Karpas-422 (cell line): ENCODE measurements around the gene CD36. TPM values are rescaled to one million over a fixed set of nuclear protein-coding genes. Genes with fewer than 3 reads are reported as not detected.

Experiments
- DNase-seq: peaks from one replicate; pipeline ENCODE4 v3.0.0-alpha.2; 2015
- H2AFZ ChIP-seq: fragments of 200-600 bp; sonication (generic); 2 replicates; pipeline ENCODE4 v1.6.1; 2014; ENCODE audit warnings: antibody characterized with exemption, low read length, mixed read lengths
- H3K27ac ChIP-seq: fragments of 200-600 bp; sonication (generic); 2 replicates; pipeline ENCODE4 v1.5.1; 2014; ENCODE audit warnings: mild to moderate bottlenecking, low read length, moderate library complexity
- H3K27me3 ChIP-seq: fragments of 200-600 bp; sonication (generic); 2 replicates; pipeline ENCODE4 v1.6.1; 2014; ENCODE audit warnings: low read length, mixed read lengths
- H3K36me3 ChIP-seq: fragments of 200-600 bp; sonication (generic); 2 replicates; pipeline ENCODE4 v1.6.1; 2014; ENCODE audit warnings: low read length, mixed read lengths; ENCODE audit not compliant: insufficient read depth
- H3K4me1 ChIP-seq: fragments of 200-600 bp; sonication (generic); 2 replicates; pipeline ENCODE4 v1.6.1; 2014; ENCODE audit warnings: mild to moderate bottlenecking, low read length, mixed read lengths
- H3K4me2 ChIP-seq: fragments of 200-600 bp; sonication (generic); 2 replicates; pipeline ENCODE4 v1.6.1; 2014; ENCODE audit warnings: low read length, low read depth, mild to moderate bottlenecking; ENCODE audit not compliant: poor library complexity, severe bottlenecking
- H3K4me3 ChIP-seq: fragments of 200-600 bp; sonication (generic); 2 replicates; pipeline ENCODE4 v1.5.1; 2014; ENCODE audit warnings: mild to moderate bottlenecking, antibody characterized with exemption, low read length, mixed read lengths
- H3K79me2 ChIP-seq: fragments of 200-600 bp; sonication (generic); 2 replicates; pipeline ENCODE4 v1.6.1; 2014; ENCODE audit warnings: mild to moderate bottlenecking, low read length, mixed read lengths
- H3K9ac ChIP-seq: fragments of 200-600 bp; sonication (generic); 2 replicates; pipeline ENCODE4 v1.6.0; 2014; ENCODE audit warnings: low read length
- H3K9me2 ChIP-seq: fragments of 200-600 bp; sonication (generic), shearing (Covaris generic); replicated peaks from 2 replicates; pipeline ENCODE4 v1.6.0; 2014; ENCODE audit warnings: mild to moderate bottlenecking, low read length, moderate library complexity; ENCODE audit not compliant: insufficient read depth
- H3K9me3 ChIP-seq: fragments of 300-700, 200-600 bp; sonication (generic); 2 replicates; pipeline ENCODE4 v1.6.1; 2014; ENCODE audit warnings: low read length, mixed read lengths
- H4K20me1 ChIP-seq: fragments of 200-600 bp; sonication (generic); 2 replicates; pipeline ENCODE4 v1.6.1; 2014; ENCODE audit warnings: mild to moderate bottlenecking, antibody characterized with exemption, low read length, low read depth; ENCODE audit not compliant: insufficient read depth
- total RNA-seq: library from RNA; depleted of rRNA; stranded (reverse); fragments of >200 nt; shearing (Covaris generic); gene quantifications from 2 replicates; pipeline ENCODE4 v1.2.3, GENCODE V29; 2014; ENCODE audit warnings: low replicate concordance

CD36 gene
- total RNA-seq, 1 experiment from 2014 or later, result not detected

DNA sequence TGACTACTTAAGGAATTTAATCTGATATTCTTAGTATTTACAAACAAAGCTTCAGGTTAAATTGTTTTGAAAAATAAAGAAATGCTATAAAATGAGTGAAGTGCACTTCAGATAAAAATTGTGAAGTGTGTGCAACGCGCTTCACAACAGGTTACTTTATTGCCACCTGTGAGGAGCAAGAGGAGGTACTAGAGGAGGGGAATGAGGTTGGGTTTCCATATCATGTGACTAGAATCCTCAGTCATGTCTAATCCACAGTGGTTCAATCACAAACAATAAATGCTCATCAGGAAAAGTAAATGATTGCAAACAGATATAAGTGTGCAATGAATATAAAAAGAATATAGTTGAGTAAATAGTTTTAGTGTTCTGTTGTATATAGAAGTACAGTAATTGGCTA, 34.5 kb upstream of the CD36 start:
- Histone ChIP-seq H3K4me2 (no peak overlapping the region), H4K20me1 (no peaks in the 10 kb centered on the region), H3K27me3 (no peaks in the 10 kb centered on the region), H2AFZ (no peak overlapping the region), H3K9ac (no peak overlapping the region), H3K79me2 (no peaks in the 10 kb centered on the region), H3K36me3 (no peaks in the 10 kb centered on the region), H3K27ac (no peak overlapping the region), H3K9me3 (peaks cover 17% of the 10 kb centered on the region; the same call in 1 of the 2 replicates), H3K9me2 (no peaks in the 10 kb centered on the region), H3K4me3 (no peak overlapping the region), H3K4me1 (no peaks in the 10 kb centered on the region)
- no peak for DNase-seq

DNA sequence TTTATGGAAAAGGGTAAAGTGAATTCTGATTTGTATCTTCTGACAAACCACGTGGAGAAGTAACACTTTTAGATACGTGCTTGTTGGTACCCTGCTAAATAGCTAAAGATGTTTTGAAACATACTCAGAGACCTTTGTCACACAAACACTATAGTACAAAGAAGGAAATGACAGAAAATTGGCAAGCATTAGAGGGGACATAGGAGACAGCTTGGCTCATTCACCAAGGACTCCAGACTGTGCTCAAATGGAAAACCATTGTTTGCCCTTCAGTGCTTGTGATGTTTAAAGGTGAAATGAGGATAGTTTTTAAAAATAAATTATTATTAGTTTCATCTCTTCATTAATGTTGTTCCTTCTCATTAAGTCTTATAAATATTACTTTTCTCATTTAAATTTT, 34.0 kb upstream of the CD36 start:
- no peak overlapping the region for H3K9ac ChIP-seq
- H3K4me1 ChIP-seq, result no peaks in the 10 kb centered on the region
- H3K36me3 ChIP-seq, result no peaks in the 10 kb centered on the region
- H3K4me3 ChIP-seq, result no peak overlapping the region
- no peaks in the 10 kb centered on the region for H3K27me3 ChIP-seq
- H3K4me2 ChIP-seq, result no peak overlapping the region
- no peak overlapping the region for H2AFZ ChIP-seq
- no peak overlapping the region for H3K27ac ChIP-seq
- no peaks in the 10 kb centered on the region for H4K20me1 ChIP-seq
- peaks cover 18% of the 10 kb centered on the region for H3K9me3 ChIP-seq
- DNase-seq, result no peak
- H3K79me2 ChIP-seq, result no peaks in the 10 kb centered on the region
- no peaks in the 10 kb centered on the region for H3K9me2 ChIP-seq

DNA sequence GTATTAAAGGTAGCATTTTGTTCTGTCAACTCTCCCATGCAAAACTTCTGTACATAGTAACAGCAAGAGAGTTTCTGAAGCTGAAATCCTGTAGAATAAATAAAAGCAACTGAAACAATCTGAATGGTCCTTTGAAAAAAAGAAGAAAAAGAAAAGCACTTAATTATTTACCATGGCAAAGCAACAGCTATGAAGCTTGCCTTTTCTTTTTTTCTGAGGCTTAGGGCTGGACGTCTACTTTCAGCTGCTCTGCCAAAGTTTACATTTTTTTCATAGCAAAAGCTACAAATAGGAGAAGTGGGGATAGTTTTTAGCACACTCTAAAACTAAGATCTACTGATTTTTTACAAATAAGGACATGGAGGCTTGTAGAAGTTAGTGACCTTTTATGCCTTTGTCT, 31.3 kb upstream of the CD36 start:
- no peak overlapping the region for H2AFZ ChIP-seq
- no peak for DNase-seq
- no peaks in the 10 kb centered on the region for H3K4me1 ChIP-seq
- H3K4me3 ChIP-seq, result no peak overlapping the region
- no peak overlapping the region for H3K4me2 ChIP-seq
- H3K27ac ChIP-seq, result no peak overlapping the region
- no peak overlapping the region for H3K9ac ChIP-seq
- no peaks in the 10 kb centered on the region for H4K20me1 ChIP-seq
- no peaks in the 10 kb centered on the region for H3K27me3 ChIP-seq
- no peaks in the 10 kb centered on the region for H3K36me3 ChIP-seq
- no peaks in the 10 kb centered on the region for H3K79me2 ChIP-seq
- no peaks in the 10 kb centered on the region for H3K9me2 ChIP-seq
- peaks cover 14% of the 10 kb centered on the region for H3K9me3 ChIP-seq

DNA sequence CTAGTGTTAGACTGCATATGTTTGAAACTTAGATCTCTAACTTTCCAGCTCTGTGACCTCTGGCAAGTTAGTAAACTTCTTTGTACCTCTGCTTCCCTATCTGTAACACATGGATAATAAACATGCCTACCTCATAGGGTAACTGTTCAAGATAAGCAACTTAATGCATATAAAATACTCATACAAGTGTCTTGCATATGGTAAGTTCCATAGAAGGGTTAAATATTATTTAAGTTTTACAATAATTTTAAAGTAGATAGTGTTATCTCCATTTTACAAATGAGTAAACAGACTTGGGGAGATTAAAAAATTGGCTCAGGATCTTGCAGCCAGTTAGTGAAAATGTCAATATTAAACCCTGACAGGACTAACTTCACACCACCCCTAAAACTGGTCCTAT, 30.1 kb upstream of the CD36 start:
- Histone ChIP-seq H2AFZ (no peak overlapping the region), H4K20me1 (no peaks in the 10 kb centered on the region), H3K9me3 (peaks cover 13% of the 10 kb centered on the region), H3K4me3 (no peak overlapping the region), H3K27me3 (no peaks in the 10 kb centered on the region), H3K36me3 (no peaks in the 10 kb centered on the region), H3K79me2 (no peaks in the 10 kb centered on the region), H3K4me2 (no peak overlapping the region), H3K9me2 (no peaks in the 10 kb centered on the region), H3K9ac (no peak overlapping the region), H3K27ac (no peak overlapping the region), H3K4me1 (no peaks in the 10 kb centered on the region)
- no peak for DNase-seq

DNA sequence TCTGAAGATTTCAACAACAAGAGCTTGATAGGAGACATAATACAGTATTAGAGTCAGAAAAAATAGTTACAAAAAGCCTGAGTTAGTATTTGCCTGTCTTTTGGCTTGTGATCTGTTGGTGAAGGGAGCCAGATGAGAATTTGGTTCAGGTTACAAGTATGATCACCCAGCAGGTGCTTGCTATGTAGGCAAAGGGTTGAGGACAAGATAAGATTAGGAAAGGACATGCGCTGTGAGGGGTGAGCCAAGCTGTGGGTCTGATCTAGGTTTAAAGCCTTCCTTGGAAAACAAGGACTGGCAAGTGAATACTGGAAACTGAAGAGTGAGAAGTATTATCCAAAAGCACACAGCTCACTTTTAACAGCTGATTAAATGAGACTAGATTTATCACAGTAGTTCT, 28.7 kb upstream of the CD36 start:
- Histone ChIP-seq H3K9me3 (peaks cover 13% of the 10 kb centered on the region), H3K27me3 (no peaks in the 10 kb centered on the region), H3K9ac (no peak overlapping the region), H3K4me3 (no peak overlapping the region), H3K36me3 (no peaks in the 10 kb centered on the region), H3K4me1 (no peaks in the 10 kb centered on the region), H3K9me2 (no peaks in the 10 kb centered on the region), H3K4me2 (no peak overlapping the region), H3K79me2 (no peaks in the 10 kb centered on the region), H4K20me1 (no peaks in the 10 kb centered on the region), H3K27ac (no peak overlapping the region), H2AFZ (no peak overlapping the region)
- DNase-seq, result no peak

DNA sequence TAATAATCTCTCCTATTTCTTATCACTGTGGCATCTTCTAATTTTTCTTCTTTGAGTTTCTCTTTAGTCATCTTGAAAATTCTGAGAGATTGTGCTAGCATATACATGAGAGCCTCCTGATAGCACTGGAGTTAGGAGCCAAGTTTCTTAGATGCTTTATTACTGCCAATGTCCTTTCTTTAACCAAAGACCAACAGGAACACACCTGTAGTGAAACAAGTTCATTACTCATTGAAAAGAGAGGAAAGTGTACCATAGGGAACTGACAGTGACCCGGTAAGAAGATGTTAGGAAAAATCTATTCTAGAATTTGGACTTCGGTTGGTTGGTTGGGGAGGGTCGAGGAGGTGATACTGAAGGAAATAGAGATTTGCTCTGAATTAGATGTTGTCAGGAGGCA, 27.1 kb upstream of the CD36 start:
- H3K79me2 ChIP-seq, result no peaks in the 10 kb centered on the region
- no peak overlapping the region for H2AFZ ChIP-seq
- no peak overlapping the region for H3K4me3 ChIP-seq
- H3K9ac ChIP-seq, result no peak overlapping the region
- no peaks in the 10 kb centered on the region for H3K4me1 ChIP-seq
- H4K20me1 ChIP-seq, result no peaks in the 10 kb centered on the region
- no peak overlapping the region for H3K4me2 ChIP-seq
- H3K27me3 ChIP-seq, result no peaks in the 10 kb centered on the region
- H3K36me3 ChIP-seq, result no peaks in the 10 kb centered on the region
- DNase-seq, result no peak
- no peaks in the 10 kb centered on the region for H3K9me2 ChIP-seq
- H3K27ac ChIP-seq, result no peak overlapping the region
- peaks cover 8% of the 10 kb centered on the region for H3K9me3 ChIP-seq

DNA sequence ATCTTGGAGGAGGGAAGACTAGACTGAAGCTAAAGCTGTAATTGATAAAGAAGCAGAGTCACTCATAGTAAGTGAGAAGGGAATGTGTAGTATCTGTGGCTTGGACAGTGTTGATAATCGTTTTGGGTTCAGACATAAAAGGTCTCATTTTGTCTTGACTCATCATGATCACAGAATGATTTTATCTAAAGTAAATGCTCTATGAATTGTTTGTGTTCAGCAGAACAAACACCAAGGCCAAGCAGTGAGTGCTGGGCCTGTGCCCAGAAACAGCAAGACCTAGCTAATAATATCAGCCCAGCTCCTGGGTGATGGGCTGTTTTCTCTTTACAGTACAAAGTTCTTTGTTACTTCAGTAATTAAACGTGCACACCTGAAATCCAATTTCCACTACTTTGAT, 26.7 kb upstream of the CD36 start:
- no peak overlapping the region for H3K9ac ChIP-seq
- H3K4me1 ChIP-seq, result no peaks in the 10 kb centered on the region
- H2AFZ ChIP-seq, result no peak overlapping the region
- H4K20me1 ChIP-seq, result no peaks in the 10 kb centered on the region
- H3K36me3 ChIP-seq, result no peaks in the 10 kb centered on the region
- H3K9me2 ChIP-seq, result no peaks in the 10 kb centered on the region
- H3K9me3 ChIP-seq, result peaks cover 10% of the 10 kb centered on the region
- no peaks in the 10 kb centered on the region for H3K27me3 ChIP-seq
- H3K4me2 ChIP-seq, result no peak overlapping the region
- H3K27ac ChIP-seq, result no peak overlapping the region
- no peak for DNase-seq
- H3K4me3 ChIP-seq, result no peak overlapping the region
- H3K79me2 ChIP-seq, result no peaks in the 10 kb centered on the region

DNA sequence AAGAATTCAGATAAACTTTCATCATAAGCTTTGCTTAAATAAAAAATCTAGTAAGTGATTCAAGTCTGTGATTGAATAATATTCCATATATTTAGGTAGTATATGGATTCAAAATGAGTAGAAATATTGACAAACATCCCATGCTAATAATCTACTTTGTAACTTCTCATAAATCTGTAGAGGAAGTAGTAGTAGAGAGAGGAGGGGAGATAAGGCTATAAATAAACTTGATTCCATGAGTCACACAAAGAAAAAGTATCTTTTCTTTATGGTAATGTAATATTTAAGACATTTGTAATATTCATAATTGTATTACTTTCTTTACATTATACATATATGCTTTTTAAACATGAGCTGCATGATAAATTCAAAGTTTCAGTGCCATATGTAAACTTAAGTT, 25.6 kb upstream of the CD36 start:
- H3K9me3 ChIP-seq, result peaks cover 11% of the 10 kb centered on the region
- no peaks in the 10 kb centered on the region for H3K4me1 ChIP-seq
- no peak overlapping the region for H2AFZ ChIP-seq
- H3K27ac ChIP-seq, result no peak overlapping the region
- H3K9ac ChIP-seq, result no peak overlapping the region
- no peak for DNase-seq
- no peaks in the 10 kb centered on the region for H4K20me1 ChIP-seq
- H3K27me3 ChIP-seq, result no peaks in the 10 kb centered on the region
- no peaks in the 10 kb centered on the region for H3K36me3 ChIP-seq
- H3K4me3 ChIP-seq, result no peak overlapping the region
- no peaks in the 10 kb centered on the region for H3K9me2 ChIP-seq
- H3K4me2 ChIP-seq, result no peak overlapping the region
- H3K79me2 ChIP-seq, result no peaks in the 10 kb centered on the region

DNA sequence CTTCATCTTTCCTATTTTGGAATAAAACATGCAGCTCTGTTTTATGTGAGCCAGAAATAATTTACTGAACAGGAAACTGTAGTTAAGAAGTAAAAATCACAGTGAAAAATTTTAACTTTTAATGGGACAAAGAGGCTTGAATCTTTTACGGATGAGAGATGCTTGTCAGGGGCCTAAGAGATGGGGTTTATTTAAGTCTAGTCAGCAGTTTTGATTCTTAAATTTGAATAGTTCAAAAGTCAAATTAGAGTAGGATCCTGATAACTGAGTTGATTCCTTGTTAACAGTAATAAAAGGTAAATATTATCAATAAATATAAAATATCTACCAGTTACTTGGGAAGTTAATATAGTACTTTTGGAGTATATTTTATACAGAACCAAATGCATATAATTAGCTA, 24.9 kb upstream of the CD36 start:
- Histone ChIP-seq H3K9ac (no peak overlapping the region), H3K9me3 (peaks cover 11% of the 10 kb centered on the region), H3K4me1 (no peaks in the 10 kb centered on the region), H3K4me3 (no peak overlapping the region), H2AFZ (no peak overlapping the region), H3K9me2 (no peaks in the 10 kb centered on the region), H4K20me1 (no peaks in the 10 kb centered on the region), H3K27me3 (no peaks in the 10 kb centered on the region), H3K79me2 (no peaks in the 10 kb centered on the region), H3K36me3 (no peaks in the 10 kb centered on the region), H3K4me2 (no peak overlapping the region), H3K27ac (no peak overlapping the region)
- no peak for DNase-seq
